GM18907 (cell line): ENCODE measurements around the gene BEX2.

Source experiments
- ATAC-seq: cut with Tn5 transposase; IDR thresholded peaks from one replicate; pipeline ENCODE4 v1.9.1; 2021; ENCODE audit warnings: mild to moderate bottlenecking, moderate library complexity; ENCODE audit not compliant: unreplicated experiment

BEX2 gene

GRCh38 chrX:103274284-103274683 lies 36.5 kb downstream of the BEX2 start:
- ATAC-seq: no peak
